CD4-positive, alpha-beta T cell (primary cell): Measurements from ENCODE around the gene PHTF2. TPM values are rescaled to one million over a fixed set of nuclear protein-coding genes. Genes with fewer than 3 reads are reported as not detected.

Source experiments
- ATAC-seq: fragments of 200-7000 bp; cut with Tn5 transposase; one replicate; pipeline ENCODE4 v1.10.0; 2022; ENCODE audit warnings: mild to moderate bottlenecking; ENCODE audit not compliant: poor library complexity
- CTCF ChIA-PET: fragments of 350-600 bp; sonication (Branson Sonifier 250); formaldehyde crosslinking; loops from one replicate; lab custom pipeline; 2021; ENCODE audit warnings: antibody characterized with exemption, inconsistent platforms; lab: Charles Lee
- POLR2A ChIA-PET: fragments of 350-600 bp; sonication (Branson Sonifier 250); formaldehyde crosslinking; loops from one replicate; lab custom pipeline; 2021; ENCODE audit warnings: antibody characterized with exemption, inconsistent platforms; lab: Charles Lee
- DNase-seq, 14 experiments: peaks; one replicate each; pipeline ENCODE4 v3.0.0-alpha.2; 2013 to 2020; ENCODE audit warnings: mixed read lengths in 2 of 14
- H3K27ac ChIP-seq, 2 donors: one replicate each; pipeline versions ENCODE4 v1.5.1 to v1.7.0; 2013; ENCODE audit warnings: low read length in 2 of 2, low read depth in 1 of 2, mild to moderate bottlenecking in 1 of 2
- H3K27me3 ChIP-seq, 2 experiments: 1 replicate in 1 of 2; 2 replicates in 1 of 2; pipeline versions ENCODE4 v1.6.1 to v1.7.0; 2013; ENCODE audit warnings: low read length in 2 of 2, control low read depth in 1 of 2, mild to moderate bottlenecking in 1 of 2, moderate library complexity in 1 of 2; ENCODE audit not compliant: insufficient read depth in 2 of 2, control insufficient read depth in 1 of 2
- H3K36me3 ChIP-seq: one replicate; pipeline ENCODE4 v1.6.1; 2013; ENCODE audit warnings: low read length, control low read depth; ENCODE audit not compliant: insufficient read depth
- H3K4me1 ChIP-seq: one replicate; pipeline ENCODE4 v1.6.1; 2013; ENCODE audit warnings: low read length, control low read depth; ENCODE audit not compliant: insufficient read depth
- H3K4me3 ChIP-seq: one replicate; pipeline ENCODE4 v1.5.1; 2013; ENCODE audit warnings: mild to moderate bottlenecking, low read length, moderate library complexity
- H3K9me3 ChIP-seq, 2 experiments: 1 replicate in 1 of 2; 2 replicates in 1 of 2; pipeline versions ENCODE4 v1.6.1 to v1.7.0; 2013; ENCODE audit warnings: low read length in 2 of 2, mild to moderate bottlenecking in 2 of 2, control low read depth in 1 of 2, moderate library complexity in 1 of 2; ENCODE audit not compliant: control insufficient read depth in 1 of 2, insufficient read depth in 1 of 2
- H3K27ac Mint-ChIP-seq: one replicate; pipeline ENCODE4 v1.8.0; 2020; ENCODE audit warnings: mixed read lengths
- H3K27me3 Mint-ChIP-seq: one replicate; pipeline ENCODE4 v1.8.0; 2021; ENCODE audit warnings: mixed read lengths
- H3K36me3 Mint-ChIP-seq: one replicate; pipeline ENCODE4 v1.8.0; 2021; ENCODE audit warnings: low read depth, mixed read lengths
- H3K4me1 Mint-ChIP-seq: one replicate; pipeline ENCODE4 v1.8.0; 2021; ENCODE audit warnings: low read depth, mixed read lengths
- H3K4me3 Mint-ChIP-seq: one replicate; pipeline ENCODE4 v1.8.0; 2020; ENCODE audit warnings: mild to moderate bottlenecking, mixed read lengths
- H3K9me3 Mint-ChIP-seq: one replicate; pipeline ENCODE4 v1.8.0; 2020; ENCODE audit warnings: mixed read lengths
- intact Hi-C, 2 experiments: fragments of 100-400 bp; cut with DNase I in 1 of 2; cut with micrococcal nuclease in 1 of 2; formaldehyde crosslinking; loops; one replicate each; pipeline versions ENCODE4 v1.15.1 to v1.9.0; 2023 to 2025; cut with DNase I, micrococcal nuclease
- total RNA-seq, 174 experiments: library from RNA in 2 of 174; stranded (reverse) in 2 of 174; gene quantifications; one replicate each; pipeline ENCODE4 v1.2.3 and lab custom pipeline; 2021 to 2026
- TF ChIP-seq, protein P1 (sequence below): fragments of 200-600 bp; IDR thresholded peaks from one replicate; pipeline ENCODE4 v1.8.0; 2022; ENCODE audit warnings: antibody characterized with exemption, mild to moderate bottlenecking

The PHTF2 gene
- total RNA-seq, 2 experiments from 2014 or later = 22.6 to 23.5 TPM

DNA sequence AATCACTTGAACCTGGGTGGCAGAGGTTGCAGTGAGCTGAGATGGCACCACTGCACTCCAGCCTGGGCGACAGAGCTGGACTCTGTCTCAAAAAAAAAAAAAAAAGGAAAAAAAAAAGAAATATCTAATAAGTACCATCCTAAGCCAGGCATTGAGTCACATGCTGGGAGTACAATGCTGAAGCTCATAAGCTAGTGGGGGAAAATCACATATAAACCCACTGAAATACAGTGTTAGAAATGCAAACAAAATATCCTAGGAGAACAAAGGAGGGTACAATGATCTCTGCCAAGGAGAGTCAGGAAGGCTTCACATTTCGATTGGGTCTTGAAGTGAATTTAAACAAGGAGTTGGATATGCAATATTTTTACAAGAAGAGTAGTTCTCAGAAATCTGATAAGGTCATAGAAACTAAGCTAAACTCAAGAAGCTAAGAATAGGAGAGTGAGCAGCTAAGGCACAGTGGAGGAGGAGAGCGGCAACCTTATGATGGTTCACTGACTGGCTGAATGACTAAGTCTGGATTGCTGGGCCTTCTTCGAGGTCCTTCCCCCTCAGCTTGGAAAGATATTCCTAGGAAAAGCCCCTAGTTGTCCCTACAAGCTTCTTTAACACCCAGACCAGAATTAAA, 115.5 kb downstream of the PHTF2 start:
- Mint-ChIP-seq H3K27me3 (no peaks in the 10 kb centered on the region), H3K36me3 (peaks cover 44% of the 10 kb centered on the region), H3K27ac (no peak overlapping the region), H3K9me3 (no peaks in the 10 kb centered on the region), H3K4me3 (no peak overlapping the region), H3K4me1 (peaks cover 25% of the 10 kb centered on the region)
- ChIA-PET CTCF (interaction anchor here (0.6 kb wide), 1 partner anchor 268 kb away, joined by 3 read pairs; no protein-coding TSS in a partner anchor), POLR2A (no interaction called here)
- Histone ChIP-seq H3K27me3 (no peaks in the 10 kb centered on the region), H3K4me3 (no peak overlapping the region), H3K27ac (no peak overlapping the region), H3K4me1 (peaks cover 3% of the 10 kb centered on the region), H3K36me3 (peaks cover 18% of the 10 kb centered on the region), H3K9me3 (no peaks in the 10 kb centered on the region)
- intact Hi-C loops = no loop called here
- TF ChIP-seq, protein P1, sequence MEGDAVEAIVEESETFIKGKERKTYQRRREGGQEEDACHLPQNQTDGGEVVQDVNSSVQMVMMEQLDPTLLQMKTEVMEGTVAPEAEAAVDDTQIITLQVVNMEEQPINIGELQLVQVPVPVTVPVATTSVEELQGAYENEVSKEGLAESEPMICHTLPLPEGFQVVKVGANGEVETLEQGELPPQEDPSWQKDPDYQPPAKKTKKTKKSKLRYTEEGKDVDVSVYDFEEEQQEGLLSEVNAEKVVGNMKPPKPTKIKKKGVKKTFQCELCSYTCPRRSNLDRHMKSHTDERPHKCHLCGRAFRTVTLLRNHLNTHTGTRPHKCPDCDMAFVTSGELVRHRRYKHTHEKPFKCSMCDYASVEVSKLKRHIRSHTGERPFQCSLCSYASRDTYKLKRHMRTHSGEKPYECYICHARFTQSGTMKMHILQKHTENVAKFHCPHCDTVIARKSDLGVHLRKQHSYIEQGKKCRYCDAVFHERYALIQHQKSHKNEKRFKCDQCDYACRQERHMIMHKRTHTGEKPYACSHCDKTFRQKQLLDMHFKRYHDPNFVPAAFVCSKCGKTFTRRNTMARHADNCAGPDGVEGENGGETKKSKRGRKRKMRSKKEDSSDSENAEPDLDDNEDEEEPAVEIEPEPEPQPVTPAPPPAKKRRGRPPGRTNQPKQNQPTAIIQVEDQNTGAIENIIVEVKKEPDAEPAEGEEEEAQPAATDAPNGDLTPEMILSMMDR = no peak
- no peak for DNase-seq
- no peak for ATAC-seq

DNA sequence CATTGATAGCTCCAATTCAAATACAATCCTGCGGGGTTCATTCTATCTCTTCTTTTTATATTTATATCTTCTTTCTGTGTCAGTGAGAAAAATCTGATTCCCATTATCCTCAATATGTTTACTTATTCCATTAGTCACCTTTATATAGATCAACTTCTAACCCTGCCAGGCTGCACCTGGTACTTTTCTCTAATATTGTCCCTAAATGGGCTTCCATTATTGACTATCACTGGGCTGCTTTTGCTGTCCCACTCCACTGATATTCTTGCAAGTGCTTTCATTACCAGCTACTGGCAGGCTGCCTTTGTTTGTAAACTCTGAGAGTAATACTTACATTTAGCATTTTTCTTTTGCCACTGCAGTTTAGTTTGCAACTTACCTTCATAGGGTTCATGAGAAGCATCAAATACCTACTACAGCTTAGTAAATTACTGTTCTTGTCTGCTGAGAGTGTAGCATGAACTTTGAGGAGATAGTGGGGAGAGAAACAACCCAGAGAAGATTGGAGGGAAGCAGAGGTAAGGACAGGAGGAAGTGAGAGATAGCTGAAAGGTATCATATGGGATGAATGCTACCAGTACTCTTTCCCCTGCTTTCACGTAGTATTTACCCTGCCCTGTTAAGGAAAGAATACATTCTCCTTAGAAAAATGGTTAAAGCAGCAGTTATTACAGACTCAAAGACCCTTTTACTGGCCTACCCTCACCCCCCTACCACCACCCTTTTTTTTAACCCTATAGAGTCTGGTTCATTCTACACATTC, 119.1 kb downstream of the PHTF2 start:
- Histone ChIP-seq H3K4me3 (no peak overlapping the region), H3K27ac (no peak overlapping the region), H3K9me3 (no peaks in the 10 kb centered on the region), H3K27me3 (no peaks in the 10 kb centered on the region), H3K36me3 (peaks cover 29% of the 10 kb centered on the region), H3K4me1 (peaks cover 3% of the 10 kb centered on the region)
- TF ChIP-seq, protein P1 = no peak
- Mint-ChIP-seq H3K27me3 (no peaks in the 10 kb centered on the region), H3K9me3 (no peaks in the 10 kb centered on the region), H3K27ac (no peak overlapping the region), H3K4me1 (peaks cover 15% of the 10 kb centered on the region), H3K36me3 (peaks cover 42% of the 10 kb centered on the region), H3K4me3 (no peak overlapping the region)
- CTCF ChIA-PET = interaction anchor here (0.6 to 1.6 kb wide), 2 partner anchors 18 to 158 kb away, joined by 3 read pairs; no protein-coding TSS in a partner anchor
- intact Hi-C loops = no loop called here
- POLR2A ChIA-PET = interaction anchor here (1.0 kb wide), 1 partner anchor 16 kb away, joined by 3 read pairs; no protein-coding TSS in a partner anchor
- ATAC-seq (no peak), DNase-seq (no peak)

DNA sequence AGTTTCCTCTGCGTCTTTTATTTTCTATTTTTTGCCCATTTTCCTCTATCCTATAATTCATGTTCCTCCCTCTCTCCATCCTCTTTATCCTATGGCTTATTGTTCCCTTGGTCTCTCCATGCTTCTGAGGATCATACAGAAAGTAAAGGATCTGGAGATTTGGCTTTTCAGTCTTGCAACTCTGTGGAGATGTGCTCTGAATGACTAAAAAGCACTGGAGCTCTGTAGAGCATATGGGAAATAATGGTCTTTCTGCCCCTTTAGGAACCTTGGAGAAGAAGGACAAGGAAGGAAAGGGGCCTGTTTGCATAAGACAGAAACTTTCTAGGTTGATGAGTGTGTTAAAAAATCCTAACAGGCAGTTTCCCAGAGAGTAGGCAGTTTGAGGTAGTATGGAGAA, 120.1 kb downstream of the PHTF2 start:
- H3K27me3 Mint-ChIP-seq = no peaks in the 10 kb centered on the region
- Histone ChIP-seq H3K36me3 (peaks cover 29% of the 10 kb centered on the region), H3K4me1 (no peaks in the 10 kb centered on the region), H3K9me3 (no peaks in the 10 kb centered on the region), H3K4me3 (no peak overlapping the region), H3K27ac (no peak overlapping the region), H3K27me3 (no peaks in the 10 kb centered on the region)
- TF ChIP-seq, protein P1 = no peak
- no peak for DNase-seq
- H3K27ac Mint-ChIP-seq = no peak overlapping the region
- no peak overlapping the region for H3K4me3 Mint-ChIP-seq
- intact Hi-C loops = no loop called here
- no peaks in the 10 kb centered on the region for H3K9me3 Mint-ChIP-seq
- H3K4me1 Mint-ChIP-seq = peaks cover 25% of the 10 kb centered on the region
- ChIA-PET CTCF (no interaction called here), POLR2A (no interaction called here)
- ATAC-seq = no peak
- H3K36me3 Mint-ChIP-seq = peaks cover 50% of the 10 kb centered on the region
